Measurements from ENCODE around the gene HOXA6.
A peak's percentile ranks its signal among the peaks of the same experiment; 100 is the strongest.

HOXA6 gene

GRCh38 chr7:27096768-27097514 lies 50.6 kb downstream of the HOXA6 start:
- peak; percentile 49 for DNase-seq (ENCODE audit: low spot score)

- DNase-seq (ENCODE audit: low spot score), result peak; percentile 96
Observed at GRCh38 chr7:27095897-27096767, 51.4 kb downstream of the HOXA6 start, which contains the start of gene HOXA1. Gene HOXA1 (minus strand): TSS chr7:27096000. CDS start chr7:27095912, 88 bp downstream.

Measured in RKO (cell line).